Keratinocyte (primary cell): ENCODE measurements around the gene SRPK1. TPM values are rescaled to one million over a fixed set of nuclear protein-coding genes. Genes with fewer than 3 reads are reported as not detected.
"Not testable (repeated sequence)": the region's sequence is repeated elsewhere in the genome, so short reads cannot be mapped to it uniquely, and the experiment has no call there.

ENCODE experiments used
- DNase-seq: peaks from one replicate; pipeline ENCODE4 v3.0.0-alpha.2; 2011; ENCODE audit warnings: low read depth, missing footprints, low spot score
- FAIRE-seq: peaks from 2 replicates; lab custom pipeline; 2011; peaks lifted over from hg19 to GRCh38; lab: Jason Lieb, UNC
- H2AFZ ChIP-seq: 2 replicates; pipeline ENCODE4 v1.6.0; 2012; ENCODE audit warnings: low read length, control low read depth, inconsistent platforms; ENCODE audit not compliant: control insufficient read depth
- H3K27ac ChIP-seq: 2 replicates; pipeline ENCODE4 v1.5.1; 2011; ENCODE audit warnings: low read length; ENCODE audit not compliant: control insufficient read depth, insufficient read depth
- H3K27me3 ChIP-seq: 3 replicates; pipeline ENCODE4 v1.6.0; 2011; ENCODE audit warnings: low read length; ENCODE audit not compliant: control insufficient read depth, insufficient read depth; ENCODE audit errors: extremely low read depth
- H3K36me3 ChIP-seq, 2 experiments: 2 replicates in 1 of 2; 3 replicates in 1 of 2; pipeline ENCODE4 v1.5.1; 2011; ENCODE audit warnings: low read length in 2 of 2, mild to moderate bottlenecking in 1 of 2; ENCODE audit not compliant: control insufficient read depth in 2 of 2, insufficient read depth in 2 of 2; ENCODE audit errors: extremely low read depth in 1 of 2
- H3K4me1 ChIP-seq: 3 replicates; pipeline ENCODE4 v1.5.1; 2011; ENCODE audit warnings: low read length; ENCODE audit not compliant: control insufficient read depth, insufficient read depth; ENCODE audit errors: extremely low read depth
- H3K4me2 ChIP-seq: 3 replicates; pipeline ENCODE4 v1.6.0; 2011; ENCODE audit warnings: low read depth, low read length; ENCODE audit not compliant: control insufficient read depth, insufficient read depth; ENCODE audit errors: extremely low read depth
- H3K4me3 ChIP-seq, 3 experiments: fragments of 200-600 bp in 1 of 3; sonication (generic) in 1 of 3; 2 replicates in 2 of 3; 3 replicates in 1 of 3; pipeline ENCODE4 v1.5.1; 2011 to 2016; ENCODE audit warnings: low read length in 3 of 3, mild to moderate bottlenecking in 3 of 3, control low read depth in 2 of 3, inconsistent platforms in 1 of 3, low read depth in 1 of 3, mixed read lengths in 1 of 3, mixed run types in 1 of 3, moderate library complexity in 1 of 3; ENCODE audit not compliant: control insufficient read depth in 2 of 3, insufficient read depth in 2 of 3; ENCODE audit errors: extremely low read depth in 1 of 3
- H3K79me2 ChIP-seq: 2 replicates; pipeline ENCODE4 v1.6.0; 2012; ENCODE audit warnings: low read length; ENCODE audit not compliant: control insufficient read depth, insufficient read depth
- H3K9ac ChIP-seq: 3 replicates; pipeline ENCODE4 v1.6.0; 2011; ENCODE audit warnings: low read length; ENCODE audit not compliant: control insufficient read depth, insufficient read depth; ENCODE audit errors: extremely low read depth
- H3K9me1 ChIP-seq: 3 replicates; pipeline ENCODE4 v1.6.0; 2011; ENCODE audit warnings: low read length; ENCODE audit not compliant: control insufficient read depth, insufficient read depth; ENCODE audit errors: extremely low read depth
- H3K9me3 ChIP-seq: 2 replicates; pipeline ENCODE4 v1.5.1; 2012; ENCODE audit warnings: low read depth, low read length; ENCODE audit not compliant: control insufficient read depth
- H4K20me1 ChIP-seq: 3 replicates; pipeline ENCODE4 v1.6.0; 2011; ENCODE audit warnings: low read length; ENCODE audit not compliant: control insufficient read depth, insufficient read depth; ENCODE audit errors: extremely low read depth
- EZH2 ChIP-seq: IDR thresholded peaks from one replicate; pipeline ENCODE4 v1.6.1; 2012; ENCODE audit warnings: inconsistent platforms, mild to moderate bottlenecking, low read length, moderate library complexity
- dilution Hi-C: fragments of 300-500 bp; cut with MboI; formaldehyde crosslinking; loops from one replicate; pipeline ENCODE4 v1.7.0; 2020; ENCODE audit warnings: low sequenced_read_pairs; ENCODE audit not compliant: extremely low pct_ligation_motif_present
- polyA plus RNA-seq, 5 experiments: library from polyadenylated mRNA; depleted of rRNA in 3 of 5; stranded (reverse) in 3 of 5; stranded (forward) in 1 of 5; unstranded in 1 of 5; fragments of >200 nt; gene quantifications; 1 replicate in 1 of 5; 2 replicates in 3 of 5; 3 replicates in 1 of 5; pipeline versions ENCODE4 v1.2.1 to v1.2.3, GENCODE V29; 2011 to 2012; ENCODE audit warnings: missing spikeins in 2 of 5, low read depth in 1 of 5, low replicate concordance in 1 of 5
- TF ChIP-seq, protein P1 (sequence below), 3 experiments: IDR thresholded peaks in 1 of 3; conservative IDR thresholded peaks in 1 of 3; optimal IDR thresholded peaks in 1 of 3; 2 replicates in 2 of 3; 3 replicates in 1 of 3; pipeline versions ENCODE3 to v1.5.1; 2011; ENCODE audit warnings: low read length in 3 of 3, mild to moderate bottlenecking in 3 of 3, moderate library complexity in 2 of 3, control low read depth in 1 of 3, inconsistent platforms in 1 of 3; ENCODE audit not compliant: insufficient read depth in 2 of 3; ENCODE audit errors: extremely low read depth in 1 of 3

The SRPK1 gene
- polyA plus RNA-seq, 1 donor (not counting 4 experiments of a cell fraction or from before 2014, with no cell fraction given), result 64.1 TPM

DNA sequence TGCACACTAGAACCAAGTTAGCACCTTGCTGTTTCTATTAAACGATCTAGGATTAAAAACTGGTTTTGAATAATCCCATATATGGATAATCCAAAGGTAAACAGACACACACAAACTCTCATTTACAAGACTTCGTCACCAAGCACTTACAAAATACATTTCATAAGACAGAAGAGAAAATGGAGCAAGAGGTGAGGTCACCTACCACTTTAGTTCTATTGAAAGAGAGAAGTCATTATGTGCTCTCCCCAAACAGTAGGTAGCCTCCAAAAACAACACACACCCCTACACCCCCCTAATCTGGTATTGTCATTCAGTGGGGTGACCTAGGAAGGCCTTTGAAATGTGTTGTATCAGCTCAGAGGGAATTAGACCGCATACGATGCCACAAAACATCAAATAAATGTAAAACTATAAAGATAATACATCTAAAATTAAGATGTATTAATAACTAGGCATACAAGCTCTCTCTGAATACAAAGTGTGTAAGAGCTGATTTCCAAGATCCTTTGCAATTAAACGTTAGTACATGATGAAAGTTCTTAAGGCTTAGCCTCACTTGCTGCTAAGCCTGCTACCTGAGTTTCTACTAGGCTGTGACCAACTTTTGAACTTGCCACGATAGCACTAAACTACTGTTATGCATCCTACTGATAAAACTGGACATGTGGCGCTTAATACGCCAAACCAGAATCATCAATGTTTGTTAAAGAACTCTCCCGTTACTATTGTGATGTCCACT lies 1.6 kb downstream of the SRPK1 start:
- Histone ChIP-seq H3K4me1 (peaks cover 18% of the 10 kb centered on the region), H3K36me3 (peaks cover 1 to 7% of the 10 kb centered on the region in 2 experiments), H3K9me1 (no peaks in the 10 kb centered on the region), H2AFZ (peak overlapping the region; percentile 35), H3K4me3 (peak overlapping the region; percentile 86 to 91 (median 89)), H3K9me3 (no peaks in the 10 kb centered on the region), H3K27me3 (no peaks in the 10 kb centered on the region), H3K79me2 (peaks cover 58% of the 10 kb centered on the region), H3K27ac (peak overlapping the region; percentile 92), H4K20me1 (peaks cover 9% of the 10 kb centered on the region), H3K4me2 (peak overlapping the region; percentile 88), H3K9ac (peak overlapping the region; percentile 91)
- no peak for TF ChIP-seq EZH2
- TF ChIP-seq, protein P1, sequence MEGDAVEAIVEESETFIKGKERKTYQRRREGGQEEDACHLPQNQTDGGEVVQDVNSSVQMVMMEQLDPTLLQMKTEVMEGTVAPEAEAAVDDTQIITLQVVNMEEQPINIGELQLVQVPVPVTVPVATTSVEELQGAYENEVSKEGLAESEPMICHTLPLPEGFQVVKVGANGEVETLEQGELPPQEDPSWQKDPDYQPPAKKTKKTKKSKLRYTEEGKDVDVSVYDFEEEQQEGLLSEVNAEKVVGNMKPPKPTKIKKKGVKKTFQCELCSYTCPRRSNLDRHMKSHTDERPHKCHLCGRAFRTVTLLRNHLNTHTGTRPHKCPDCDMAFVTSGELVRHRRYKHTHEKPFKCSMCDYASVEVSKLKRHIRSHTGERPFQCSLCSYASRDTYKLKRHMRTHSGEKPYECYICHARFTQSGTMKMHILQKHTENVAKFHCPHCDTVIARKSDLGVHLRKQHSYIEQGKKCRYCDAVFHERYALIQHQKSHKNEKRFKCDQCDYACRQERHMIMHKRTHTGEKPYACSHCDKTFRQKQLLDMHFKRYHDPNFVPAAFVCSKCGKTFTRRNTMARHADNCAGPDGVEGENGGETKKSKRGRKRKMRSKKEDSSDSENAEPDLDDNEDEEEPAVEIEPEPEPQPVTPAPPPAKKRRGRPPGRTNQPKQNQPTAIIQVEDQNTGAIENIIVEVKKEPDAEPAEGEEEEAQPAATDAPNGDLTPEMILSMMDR (optimal IDR thresholded peaks at IDR 0.05 in 1 of 3, IDR thresholded peaks at IDR 0.05 in 1 of 3, conservative IDR thresholded peaks at IDR 0.05 in 1 of 3; ENCODE audit: extremely low read depth in 1 of 3, insufficient read depth in 2 of 3, low read length in 3 of 3), result no peak
- FAIRE-seq (peak; percentile 46), DNase-seq (no peak)
- dilution Hi-C loops, result no loop called here

GRCh38 chr6:35916893-35917292 lies 4.0 kb downstream of the SRPK1 start:
- peaks cover 7 to 20% of the 10 kb centered on the region in 2 experiments for H3K36me3 ChIP-seq
- H2AFZ ChIP-seq, result not testable (repeated sequence)

More at GRCh38 chr6:35916893-35917292, 4.0 kb downstream of the SRPK1 start:
- H3K9me1 ChIP-seq, H3K27me3 ChIP-seq, H3K9ac ChIP-seq, DNase-seq, dilution Hi-C loops, H3K27ac ChIP-seq, FAIRE-seq, H3K4me2 ChIP-seq, H4K20me1 ChIP-seq, H3K9me3 ChIP-seq, H3K4me3 ChIP-seq: not testable (repeated sequence)
- peaks cover 77% of the 10 kb centered on the region for H3K79me2 ChIP-seq
- H3K4me1 ChIP-seq, result peaks cover 18% of the 10 kb centered on the region
